Measurements from ENCODE around the gene RPH3AL. TPM values are rescaled to one million over a fixed set of nuclear protein-coding genes. Genes with fewer than 3 reads are reported as not detected.

The RPH3AL gene
- total and polyA plus RNA-seq, 2 of the 8 experiments (the other 6 are each of a cell fraction or from before 2014, with no cell fraction given), result 5.6 to 5.8 TPM

DNA sequence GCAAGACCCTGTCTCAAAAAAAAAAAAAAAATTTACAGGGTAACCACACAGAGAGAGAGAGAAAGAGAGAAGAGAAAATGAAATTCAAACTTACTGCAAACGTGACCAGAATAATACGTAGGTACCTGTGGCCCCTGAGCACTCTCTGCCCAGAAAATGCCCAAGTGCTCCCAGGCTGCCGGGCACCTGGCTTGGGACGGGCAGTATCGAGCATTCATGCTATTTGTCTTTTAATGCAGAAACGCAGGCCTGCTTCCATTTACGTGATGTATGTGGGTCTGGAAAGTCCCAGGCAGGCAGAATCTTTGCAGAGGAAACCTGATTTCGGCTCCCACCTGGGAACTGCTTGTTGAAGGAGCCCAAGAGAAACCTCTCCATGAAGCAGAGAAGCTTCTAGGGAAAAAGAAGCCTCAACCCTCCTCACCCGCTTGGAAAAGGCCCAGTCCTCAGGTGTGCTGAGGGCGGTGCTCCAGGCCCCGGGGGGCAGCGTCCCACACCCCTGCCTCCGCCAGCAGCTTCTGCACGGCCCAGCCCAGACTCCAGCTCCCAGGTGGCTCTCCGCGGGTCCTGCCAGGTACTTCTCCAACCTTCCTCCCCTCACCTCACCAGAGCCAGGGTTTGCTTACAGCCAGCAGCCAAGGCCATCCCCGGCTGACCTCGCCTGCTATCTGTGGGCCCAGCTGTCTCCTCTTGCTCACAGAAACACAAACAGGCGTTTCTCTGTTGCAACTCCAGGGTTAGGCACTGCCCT lies 14.0 kb downstream of the RPH3AL start:
- no peak overlapping the region for H2BK5ac ChIP-seq (ENCODE audit: low read depth, low read length)
- no peak overlapping the region for H3K27ac ChIP-seq (ENCODE audit: low read depth, low read length)
- no peak overlapping the region for H2AFZ ChIP-seq (ENCODE audit: low read length)
- H3K56ac ChIP-seq (replicated peaks; ENCODE audit: insufficient read length, low read depth, low read length), result no peak overlapping the region
- H2BK120ac ChIP-seq (replicated peaks; ENCODE audit: low read depth, low read length), result no peak overlapping the region
- no peaks in the 10 kb centered on the region for H3K27me3 ChIP-seq (replicated peaks in 1 of 4; ENCODE audit: control insufficient read depth in 3 of 4, extremely low read depth in 1 of 4, insufficient read depth in 3 of 4, low read length in 3 of 4)
- 90% methylated on average over 16 of the region's 19 CpGs; no CpG with 5 or more reads in 1 of the 2 experiments for WGBS, 2 experiments (ENCODE audit: extremely low coverage in 1 of 2, insufficient coverage in 1 of 2, insufficient read length in 1 of 2, insufficient replicate concordance in 2 of 2, low coverage in 1 of 2, low lambda C conversion rate in 2 of 2, missing lambda C conversion rate in 1 of 2)
- H2BK12ac ChIP-seq (ENCODE audit: low read depth, low read length), result no peak overlapping the region
- no peak overlapping the region for H2BK15ac ChIP-seq (ENCODE audit: low read length)
- no peak for FAIRE-seq
- peaks cover 6 to 28% (median 19%) of the 10 kb centered on the region in 4 experiments for H3K4me1 ChIP-seq (replicated peaks in 1 of 4; ENCODE audit: control insufficient read depth in 3 of 4, insufficient read depth in 4 of 4, low read length in 3 of 4)
- no peak overlapping the region for H3K18ac ChIP-seq (ENCODE audit: extremely low read depth, low read length)
- no peak overlapping the region for H4K91ac ChIP-seq (replicated peaks; ENCODE audit: insufficient read length, low read length)
- no peak overlapping the region for H3K23ac ChIP-seq (ENCODE audit: insufficient read length)
- no peaks in the 10 kb centered on the region for H4K20me1 ChIP-seq (replicated peaks in 1 of 2; ENCODE audit: control insufficient read depth in 1 of 2, insufficient read depth in 2 of 2, low read length in 2 of 2)
- no peaks in the 10 kb centered on the region for H3K9me3 ChIP-seq (ENCODE audit: insufficient read depth in 2 of 2, low read depth in 1 of 2, low read length in 1 of 2)
- no peak overlapping the region for H2AK5ac ChIP-seq (ENCODE audit: low read depth, low read length)
- H4K5ac ChIP-seq (ENCODE audit: insufficient read length, low read depth, low read length), result no peak overlapping the region
- H3K36me3 ChIP-seq (ENCODE audit: control insufficient read depth in 2 of 4, insufficient read depth in 4 of 4, low read length in 3 of 4), result no peaks in the 10 kb centered on the region
- H3K14ac ChIP-seq (ENCODE audit: insufficient read length), result no peak overlapping the region
- H3K4me3 ChIP-seq (ENCODE audit: extremely low read depth in 1 of 4, insufficient read depth in 2 of 4, low read depth in 3 of 4, low read length in 4 of 4), result no peak overlapping the region
- no peak overlapping the region for H4K8ac ChIP-seq (ENCODE audit: extremely low read depth, insufficient read depth, low read length)
- no peak overlapping the region for H2BK20ac ChIP-seq (ENCODE audit: low read length)
- ChIA-PET CTCF (ENCODE audit: partially characterized antibody) (interaction anchor here (1.0 to 1.5 kb wide), 3 partner anchors 12 to 30 kb away, joined by 3 to 5 read pairs (median 4); no protein-coding TSS in a partner anchor), POLR2A (ENCODE audit: partially characterized antibody) (interaction anchor here (0.5 kb wide), 1 partner anchor 179 kb away, joined by 3 read pairs; no protein-coding TSS in a partner anchor)
- H3K79me2 ChIP-seq (ENCODE audit: control insufficient read depth in 1 of 2, insufficient read depth in 2 of 2, low read length in 2 of 2), result no peaks in the 10 kb centered on the region
- H3K4ac ChIP-seq (replicated peaks; ENCODE audit: insufficient read length, low read depth, low read length), result no peak overlapping the region
- no peaks in the 10 kb centered on the region for H3K23me2 ChIP-seq (ENCODE audit: low read depth, low read length)
- H3K4me2 ChIP-seq (ENCODE audit: insufficient read depth in 1 of 2, low read depth in 2 of 2, low read length in 2 of 2), result no peak overlapping the region
- H3K9ac ChIP-seq (replicated peaks in 1 of 4; ENCODE audit: extremely low read depth in 1 of 4, low read depth in 3 of 4, low read length in 3 of 4), result no peak overlapping the region
- DNase-seq (ENCODE audit: low read depth in 1 of 2, low spot score in 2 of 2), result no peak
- no peaks in the 10 kb centered on the region for H3K79me1 ChIP-seq (ENCODE audit: low read depth, low read length)
- TF ChIP-seq POLR2AphosphoS5 (IDR thresholded peaks at IDR 0.05; ENCODE audit: low read depth, low read length) (no peak), CHD2 (IDR thresholded peaks at IDR 0.05; ENCODE audit: low read length) (no peak), NANOG (IDR thresholded peaks at IDR 0.05; ENCODE audit: insufficient read depth, low read depth, low read length, poor library complexity, severe bottlenecking) (no peak), ATF3 (IDR thresholded peaks at IDR 0.05; ENCODE audit: insufficient read depth, low read depth, low read length) (no peak), BCL11A (IDR thresholded peaks at IDR 0.05; ENCODE audit: low read depth in 2 of 2, low read length in 2 of 2) (no peak), SIN3A (conservative IDR thresholded peaks at IDR 0.05 in 1 of 2, IDR thresholded peaks at IDR 0.05 in 1 of 2; ENCODE audit: low read depth in 1 of 2, low read length in 2 of 2) (no peak), CTCF (IDR thresholded peaks at IDR 0.05; ENCODE audit: control extremely low read depth in 1 of 3, insufficient read depth in 1 of 3, low read depth in 1 of 3, low read length in 3 of 3) (no peak), RXRA (IDR thresholded peaks at IDR 0.05; ENCODE audit: insufficient read depth, low read depth, low read length) (no peak)

Measured in H1 (cell line).